HS-27A (cell line): ENCODE measurements around the gene OR8G5.
"Not testable (repeated sequence)": the region's sequence is repeated elsewhere in the genome, so short reads cannot be mapped to it uniquely, and the experiment has no call there.

Experiments used
- DNase-seq: peaks from one replicate; pipeline ENCODE4 v3.0.0-alpha.2; 2012; ENCODE audit warnings: low read depth, missing footprints

OR8G5 gene, protein sequence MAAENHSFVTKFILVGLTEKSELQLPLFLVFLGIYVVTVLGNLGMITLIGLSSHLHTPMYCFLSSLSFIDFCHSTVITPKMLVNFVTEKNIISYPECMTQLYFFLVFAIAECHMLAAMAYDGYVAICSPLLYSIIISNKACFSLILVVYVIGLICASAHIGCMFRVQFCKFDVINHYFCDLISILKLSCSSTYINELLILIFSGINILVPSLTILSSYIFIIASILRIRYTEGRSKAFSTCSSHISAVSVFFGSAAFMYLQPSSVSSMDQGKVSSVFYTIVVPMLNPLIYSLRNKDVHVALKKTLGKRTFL

DNA sequence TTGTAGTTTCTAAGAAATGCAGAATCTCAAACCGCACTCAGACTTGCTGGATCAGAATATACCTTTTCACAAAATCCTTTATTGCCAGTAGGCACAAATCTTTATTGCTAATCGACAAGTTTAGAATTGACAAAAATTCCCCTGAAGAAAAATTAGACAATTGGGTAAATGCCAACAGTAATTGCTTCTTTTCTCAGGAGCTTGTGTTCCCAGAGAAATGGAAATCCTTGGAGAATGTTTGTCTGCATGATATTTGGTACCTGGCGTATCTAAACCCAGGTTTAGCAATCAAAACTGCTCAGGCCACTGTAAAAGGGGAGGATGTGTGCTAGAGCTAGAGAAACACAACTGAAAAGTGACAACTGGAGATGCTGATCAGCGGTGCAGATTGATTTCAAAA lies at the start of gene OR8G5:
TSS of gene OR8G5 (plus strand) at position 301 of the 400 bp plus-strand sequence. CDS start 8,556 bp downstream, outside the sequence.
- DNase-seq: no peak

DNA sequence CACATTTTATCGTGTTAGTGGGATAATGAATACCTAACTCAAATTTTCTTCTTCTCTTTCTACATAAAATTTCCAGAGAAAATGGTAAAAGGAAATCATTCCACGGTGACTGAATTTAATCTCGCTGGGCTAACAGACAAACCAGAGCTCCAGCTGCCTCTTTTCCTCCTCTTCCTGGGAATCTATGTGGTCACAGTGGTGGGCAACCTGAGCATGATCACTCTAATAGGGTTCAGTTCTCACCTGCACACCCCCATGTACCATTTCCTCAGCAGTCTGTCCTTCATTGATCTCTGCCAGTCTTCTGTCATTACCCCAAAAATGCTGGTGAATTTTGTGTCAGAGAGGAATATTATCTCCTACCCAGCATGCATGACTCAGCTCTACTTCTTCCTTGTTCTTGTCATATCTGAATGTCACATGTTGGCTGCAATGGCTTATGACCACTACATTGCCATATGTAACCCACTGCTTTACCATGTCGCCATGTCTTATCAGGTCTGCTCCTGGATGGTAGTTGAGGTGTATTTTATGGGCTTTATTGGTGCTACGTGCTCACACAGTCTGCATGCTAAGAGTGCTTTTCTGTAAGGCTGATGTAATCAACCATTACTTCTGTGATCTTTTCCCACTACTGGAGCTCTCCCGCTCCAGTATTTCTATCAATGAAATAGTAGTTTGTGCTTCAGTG lies 48.9 kb upstream of the OR8G5 start:
- DNase-seq: no peak

DNA sequence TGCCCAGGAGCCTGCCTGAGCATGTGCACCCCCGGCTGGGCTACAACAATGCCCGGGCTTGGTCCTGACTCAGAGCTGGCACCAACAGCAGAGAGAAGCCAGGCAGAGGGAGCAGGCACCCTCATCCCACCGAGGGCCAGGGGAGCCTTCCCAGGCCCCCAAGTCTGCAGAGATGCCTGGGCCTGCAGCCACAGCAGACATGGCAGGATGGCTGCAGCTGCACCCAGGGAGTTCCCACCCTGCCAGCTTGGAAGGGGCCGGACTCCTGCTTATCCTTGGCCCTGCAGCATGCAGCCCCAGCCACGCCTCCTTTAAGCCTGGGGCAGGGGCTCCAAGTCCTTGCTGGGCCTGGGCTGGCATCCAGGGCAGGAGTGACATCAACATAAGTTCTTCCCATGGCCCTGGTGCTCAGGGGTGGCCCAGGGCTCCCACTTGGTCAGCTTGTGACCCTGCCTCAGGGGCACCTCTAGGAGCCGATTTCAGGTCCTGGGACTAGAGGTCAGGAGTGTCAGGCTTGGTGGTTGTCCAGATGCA lies 46.3 kb upstream of the OR8G5 start:
- DNase-seq: no peak

DNA sequence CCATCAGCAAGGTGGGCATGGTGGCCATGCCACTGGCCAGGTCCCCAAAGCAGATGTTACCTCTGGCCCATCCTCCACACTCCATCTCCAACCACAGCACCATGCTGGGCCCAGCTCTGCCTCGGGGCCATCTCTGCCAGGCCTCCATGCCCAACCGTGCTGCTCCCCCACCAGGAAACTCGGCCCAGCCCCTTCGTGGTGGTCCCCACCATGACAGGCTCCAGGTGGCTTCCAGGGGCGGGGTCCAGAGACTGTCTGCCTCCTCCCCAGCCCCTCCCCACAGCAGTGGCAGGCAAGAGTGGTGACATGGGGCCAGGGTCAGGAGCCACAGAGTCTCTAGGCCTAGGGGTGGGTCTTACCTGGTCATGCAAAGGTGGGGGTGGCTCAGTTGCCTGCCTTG lies 45.8 kb upstream of the OR8G5 start:
- no peak for DNase-seq

DNA sequence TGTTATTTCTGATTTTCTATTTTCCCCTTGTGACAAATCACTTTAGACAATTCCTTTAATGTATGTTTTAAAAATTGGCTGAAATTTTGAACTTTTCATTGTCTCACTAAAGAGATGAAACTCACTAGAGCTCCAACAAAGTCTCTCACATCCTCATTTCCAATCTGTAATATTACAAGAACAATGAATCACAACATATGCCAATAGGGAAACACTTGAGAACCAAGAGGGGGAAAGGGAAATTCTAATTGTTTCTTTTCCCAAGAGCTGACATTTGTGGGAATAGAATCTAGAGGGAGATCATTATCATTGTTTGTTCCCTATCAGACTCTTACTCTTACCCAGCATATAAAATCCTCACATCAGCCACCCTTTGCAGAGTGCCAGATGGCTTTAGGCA lies 44.9 kb upstream of the OR8G5 start:
- DNase-seq: no peak

DNA sequence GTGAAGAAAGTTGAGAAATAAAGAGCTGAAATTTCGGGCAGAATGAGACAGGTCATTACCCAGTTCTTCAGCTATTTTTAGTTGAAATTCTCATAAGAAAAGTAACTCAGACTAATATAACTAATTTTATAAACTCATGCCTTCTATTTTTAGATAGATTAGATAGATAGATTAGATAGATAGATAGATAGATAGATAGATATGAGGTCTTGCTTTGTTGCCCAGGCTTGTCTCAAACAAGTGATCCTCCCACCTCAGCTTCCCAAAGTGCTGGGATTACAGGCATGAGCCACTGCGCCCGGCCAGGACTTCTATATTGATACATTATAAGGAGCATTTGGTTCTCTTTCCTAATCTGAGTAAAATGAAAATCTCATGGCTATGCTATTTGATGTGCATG lies 42.1 kb upstream of the OR8G5 start:
- DNase-seq: no peak

DNA sequence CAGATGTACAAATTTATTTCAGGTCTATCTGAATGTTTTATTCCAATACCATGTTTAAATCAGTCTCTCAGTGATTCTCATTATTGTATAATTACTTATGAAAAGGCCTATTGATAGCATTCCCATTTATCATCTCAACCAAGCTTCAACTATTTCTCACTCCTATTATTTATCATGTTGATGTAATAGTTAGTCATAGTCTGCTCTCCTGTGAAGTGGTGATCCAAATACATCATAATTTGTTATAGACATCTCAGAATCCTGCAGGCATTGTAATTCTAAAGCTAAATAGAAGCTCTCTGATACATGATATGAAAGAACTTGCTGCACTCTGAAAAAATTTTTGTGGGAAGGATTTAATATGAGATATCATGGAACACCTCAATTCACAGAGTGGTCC lies 37.0 kb upstream of the OR8G5 start:
- DNase-seq: no peak

DNA sequence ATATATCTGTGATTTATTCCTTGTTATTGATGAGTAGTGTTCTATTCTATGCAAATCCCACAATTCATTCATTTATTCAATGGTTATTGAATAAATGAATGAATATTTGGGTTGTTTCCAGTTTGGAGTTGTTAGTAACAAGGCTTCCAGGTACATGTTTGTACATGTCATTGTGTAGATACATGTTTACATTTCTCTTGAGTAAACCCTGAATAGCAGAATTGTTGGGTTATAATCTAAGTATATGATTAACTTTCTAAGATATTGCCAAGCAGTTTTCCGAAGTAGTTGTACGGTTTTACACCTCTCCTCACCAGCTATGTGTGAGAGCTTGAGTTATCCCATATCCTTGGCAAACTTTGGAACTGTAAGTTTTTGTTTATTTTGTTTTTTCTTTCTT lies 33.8 kb upstream of the OR8G5 start:
- no peak for DNase-seq

DNA sequence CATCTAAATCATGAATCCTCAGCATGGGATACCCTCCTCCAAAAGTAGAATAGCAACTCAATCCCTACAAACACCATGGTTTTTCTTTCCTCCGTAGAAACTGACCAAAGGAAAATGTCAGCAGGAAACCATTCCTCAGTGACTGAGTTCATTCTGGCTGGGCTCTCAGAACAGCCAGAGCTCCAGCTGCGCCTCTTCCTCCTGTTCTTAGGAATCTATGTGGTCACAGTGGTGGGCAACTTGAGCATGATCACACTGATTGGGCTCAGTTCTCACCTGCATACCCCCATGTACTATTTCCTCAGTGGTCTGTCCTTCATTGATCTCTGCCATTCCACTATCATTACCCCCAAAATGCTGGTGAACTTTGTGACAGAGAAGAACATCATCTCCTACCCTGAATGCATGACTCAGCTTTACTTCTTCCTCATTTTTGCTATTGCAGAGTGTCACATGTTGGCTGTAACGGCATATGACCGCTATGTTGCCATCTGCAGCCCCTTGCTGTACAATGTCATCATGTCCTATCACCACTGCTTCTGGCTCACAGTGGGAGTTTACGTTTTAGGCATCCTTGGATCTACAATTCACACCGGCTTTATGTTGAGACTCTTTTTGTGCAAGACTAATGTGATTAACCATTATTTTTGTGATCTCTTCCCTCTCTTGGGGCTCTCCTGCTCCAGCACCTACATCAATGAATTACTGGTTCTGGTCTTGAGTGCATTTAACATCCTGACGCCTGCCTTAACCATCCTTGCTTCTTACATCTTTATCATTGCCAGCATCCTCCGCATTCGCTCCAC lies 31.4 kb upstream of the OR8G5 start:
- not testable (repeated sequence) for DNase-seq

DNA sequence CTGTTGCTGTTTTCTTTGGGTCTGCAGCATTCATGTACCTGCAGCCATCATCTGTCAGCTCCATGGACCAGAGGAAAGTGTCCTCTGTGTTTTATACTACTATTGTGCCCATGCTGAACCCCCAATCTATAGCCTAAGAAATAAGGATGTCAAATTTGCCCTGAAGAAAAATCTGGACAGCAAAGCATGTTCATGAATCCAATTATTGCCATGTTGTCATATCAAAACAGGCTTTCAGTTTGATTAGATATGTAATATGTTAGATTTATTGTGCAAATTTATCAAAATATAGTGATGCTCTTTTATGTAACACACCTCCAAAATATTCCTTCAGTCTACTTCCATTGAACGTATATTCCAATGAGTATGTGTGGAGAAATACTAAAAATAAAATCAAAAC lies 30.7 kb upstream of the OR8G5 start:
- DNase-seq: no peak

DNA sequence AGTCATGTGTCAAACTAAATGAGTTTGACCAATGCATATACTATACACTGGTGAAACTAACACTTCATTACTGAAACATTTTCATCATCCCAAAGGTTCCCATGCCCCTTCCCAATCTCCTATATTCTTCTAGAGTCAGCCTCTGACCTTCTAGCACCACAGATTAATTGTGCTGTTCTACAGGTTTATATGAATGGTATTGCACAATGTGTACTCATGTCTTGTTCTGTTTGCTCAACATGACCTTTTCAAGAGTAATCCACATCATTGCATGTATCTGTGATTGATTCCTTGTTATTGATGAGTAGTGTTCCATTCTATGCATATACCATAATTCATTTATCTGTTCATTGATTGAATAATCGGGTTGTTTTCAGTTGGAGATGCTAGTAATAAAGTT lies 22.8 kb upstream of the OR8G5 start:
- no peak for DNase-seq

DNA sequence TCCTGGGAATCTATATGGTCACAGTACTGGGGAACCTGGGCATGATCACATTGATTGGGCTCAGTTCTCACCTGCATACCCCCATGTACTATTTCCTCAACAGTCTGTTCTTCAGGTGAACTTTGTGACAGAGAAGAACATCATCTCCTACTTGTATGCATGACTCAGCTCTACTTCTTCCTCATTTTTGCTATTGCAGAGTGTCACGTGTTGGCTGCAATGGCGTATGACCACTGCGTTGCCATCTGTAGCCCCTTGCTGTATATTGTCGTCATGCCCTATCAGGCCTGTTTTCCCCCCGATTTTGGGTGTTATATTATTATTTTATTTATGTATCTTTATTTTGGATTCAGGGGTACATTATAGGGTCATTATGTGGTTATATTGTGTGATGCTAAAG lies 17.7 kb upstream of the OR8G5 start:
- DNase-seq: no peak

DNA sequence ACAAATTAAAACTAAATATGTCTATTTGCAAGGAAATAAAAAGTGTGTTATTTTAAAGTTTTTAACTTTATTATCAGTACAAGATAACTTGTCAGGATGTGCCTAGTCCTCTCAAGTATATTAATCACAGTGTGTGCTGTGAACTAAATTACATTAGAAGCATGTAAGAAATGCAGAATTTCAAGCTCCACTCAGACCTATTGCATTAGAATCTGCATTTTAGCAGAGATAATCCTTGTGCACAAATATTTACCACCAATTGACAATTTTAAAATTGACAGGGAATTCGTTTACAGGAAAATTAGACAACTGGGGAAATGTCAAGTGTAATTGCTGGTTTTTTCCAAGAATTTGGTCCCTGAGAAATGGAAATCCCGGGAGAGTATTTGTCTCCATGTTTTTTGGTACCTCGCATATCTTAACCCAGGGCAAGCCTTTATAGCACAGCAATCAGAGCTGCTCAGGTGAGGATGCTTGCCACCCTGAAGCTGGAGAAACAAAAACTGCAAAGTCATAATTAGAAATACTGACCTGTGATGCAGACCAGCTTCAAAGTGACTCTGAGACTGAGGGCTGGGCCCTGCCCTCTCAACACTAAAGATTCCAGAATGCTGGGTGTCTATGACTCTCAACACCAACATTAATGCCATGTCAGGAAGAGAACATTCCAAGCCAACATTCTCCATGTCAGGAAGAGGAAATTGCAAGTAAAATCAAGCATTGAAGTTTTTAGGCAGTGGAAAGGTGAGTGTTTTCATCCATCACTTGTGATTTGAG lies 15.4 kb upstream of the OR8G5 start, which contains the start of gene OR8G1:
TSS of gene OR8G1 (plus strand) at position 475 of the 777 bp plus-strand sequence. CDS start 8,581 bp downstream, outside the sequence.
- no peak for DNase-seq

DNA sequence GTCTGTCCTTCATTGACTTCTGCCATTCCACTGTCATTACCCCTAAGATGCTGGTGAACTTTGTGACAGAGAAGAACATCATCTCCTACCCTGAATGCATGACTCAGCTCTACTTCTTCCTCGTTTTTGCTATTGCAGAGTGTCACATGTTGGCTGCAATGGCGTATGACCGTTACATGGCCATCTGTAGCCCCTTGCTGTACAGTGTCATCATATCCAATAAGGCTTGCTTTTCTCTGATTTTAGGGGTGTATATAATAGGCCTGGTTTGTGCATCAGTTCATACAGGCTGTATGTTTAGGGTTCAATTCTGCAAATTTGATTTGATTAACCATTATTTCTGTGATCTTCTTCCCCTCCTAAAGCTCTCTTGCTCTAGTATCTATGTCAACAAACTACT lies 6.3 kb upstream of the OR8G5 start:
- DNase-seq: not testable (repeated sequence)

DNA sequence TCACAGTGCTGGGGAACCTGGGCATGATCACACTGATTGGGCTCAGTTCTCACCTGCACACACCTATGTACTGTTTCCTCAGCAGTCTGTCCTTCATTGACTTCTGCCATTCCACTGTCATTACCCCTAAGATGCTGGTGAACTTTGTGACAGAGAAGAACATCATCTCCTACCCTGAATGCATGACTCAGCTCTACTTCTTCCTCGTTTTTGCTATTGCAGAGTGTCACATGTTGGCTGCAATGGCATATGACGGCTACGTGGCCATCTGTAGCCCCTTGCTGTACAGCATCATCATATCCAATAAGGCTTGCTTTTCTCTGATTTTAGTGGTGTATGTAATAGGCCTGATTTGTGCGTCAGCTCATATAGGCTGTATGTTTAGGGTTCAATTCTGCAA lies 8.9 kb downstream of the OR8G5 start:
- not testable (repeated sequence) for DNase-seq

DNA sequence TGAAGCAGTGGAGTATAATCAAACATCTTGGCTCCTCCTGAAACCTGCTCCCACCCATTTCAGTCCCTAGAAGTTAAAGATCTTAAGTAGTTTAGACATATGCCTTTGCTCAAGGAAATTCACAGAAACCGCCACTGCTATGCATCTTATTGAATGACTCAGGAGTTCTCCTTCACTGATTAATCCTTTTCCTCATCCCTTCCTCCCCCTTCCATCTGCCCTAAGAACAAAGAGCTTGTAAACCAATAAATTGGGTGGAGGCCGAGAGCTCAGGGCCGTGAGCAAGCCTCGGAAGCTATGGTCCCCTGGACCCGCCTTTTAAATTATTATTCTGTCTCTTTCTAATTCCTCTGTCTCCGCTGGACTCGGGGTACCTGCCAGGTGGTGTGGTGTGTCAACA lies 14.7 kb downstream of the OR8G5 start:
- not testable (repeated sequence) for DNase-seq

DNA sequence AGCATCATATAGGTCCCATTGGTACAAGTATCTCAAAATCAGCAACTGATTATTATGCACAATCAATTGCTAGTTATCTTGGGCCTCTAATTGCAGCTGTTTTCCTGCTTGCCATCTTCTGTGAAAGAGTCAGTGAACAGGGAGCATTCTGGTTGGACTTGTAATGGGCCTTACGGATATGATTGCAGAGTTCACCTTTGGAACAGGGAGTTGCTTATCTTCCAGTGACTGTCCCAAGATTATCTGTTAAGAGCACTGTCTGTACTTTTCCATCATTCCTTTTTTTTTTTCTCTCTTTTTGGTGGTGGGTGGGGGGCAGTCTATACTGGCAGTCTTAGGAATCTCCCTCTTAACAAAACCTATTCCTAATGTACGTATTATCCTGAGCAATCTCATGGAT lies 17.8 kb downstream of the OR8G5 start:
- DNase-seq: no peak

DNA sequence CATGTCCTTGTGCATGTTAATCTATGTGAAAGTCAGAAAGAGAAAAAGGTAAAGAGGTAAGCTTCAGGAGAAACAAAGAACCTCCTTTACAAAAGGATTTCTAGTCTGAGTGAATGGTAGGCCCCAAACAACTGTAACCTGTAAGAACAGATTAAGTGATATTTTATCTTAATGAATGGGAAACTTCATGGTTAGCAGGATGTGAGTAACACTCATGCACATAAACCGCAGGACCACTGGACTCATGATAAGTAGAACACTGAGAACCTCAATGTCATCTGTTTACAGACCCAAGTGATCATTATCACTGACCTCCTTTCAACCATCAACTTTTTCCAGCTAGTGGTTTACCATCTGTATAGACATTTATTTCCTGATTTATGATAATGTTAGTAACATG lies 19.9 kb downstream of the OR8G5 start:
- no peak for DNase-seq

DNA sequence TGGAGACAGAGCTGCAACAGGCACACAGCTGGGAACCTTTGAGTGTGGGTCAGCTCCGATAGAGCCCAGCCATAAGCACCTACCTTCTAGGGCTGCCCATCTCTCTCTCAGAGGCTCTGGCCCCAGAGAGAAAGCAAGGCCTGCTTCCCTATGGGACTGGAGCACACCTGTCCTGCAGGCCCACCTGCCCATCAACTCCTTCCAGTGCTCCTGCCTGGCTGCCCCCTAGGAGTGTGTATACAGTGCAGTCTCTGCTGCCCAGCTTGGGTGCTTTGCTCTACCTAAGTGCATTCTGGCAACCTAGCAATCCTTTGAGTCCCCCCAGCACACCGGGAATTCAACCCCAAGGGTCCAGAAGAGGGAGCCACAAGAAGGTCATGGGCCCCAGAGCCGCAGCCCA lies 21.0 kb downstream of the OR8G5 start:
- DNase-seq: no peak

DNA sequence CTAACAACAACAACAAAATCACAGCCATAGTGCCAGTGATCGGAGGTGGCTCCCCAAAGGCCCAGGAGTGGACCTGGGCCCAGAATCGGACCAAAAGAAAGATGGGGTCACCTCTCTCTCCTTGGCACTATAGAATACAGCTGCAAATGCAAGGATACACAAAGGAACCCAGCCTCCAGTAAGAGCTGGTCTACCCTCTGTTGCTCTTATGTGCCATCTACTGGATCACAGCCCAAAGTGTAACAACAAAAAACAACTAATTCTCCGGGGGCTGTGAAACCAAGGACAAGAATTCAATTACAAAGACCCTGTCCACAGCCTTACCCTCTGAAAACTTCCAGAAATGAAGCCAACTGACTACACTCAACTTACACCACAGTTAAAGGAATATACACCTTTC lies 21.6 kb downstream of the OR8G5 start:
- no peak for DNase-seq

DNA sequence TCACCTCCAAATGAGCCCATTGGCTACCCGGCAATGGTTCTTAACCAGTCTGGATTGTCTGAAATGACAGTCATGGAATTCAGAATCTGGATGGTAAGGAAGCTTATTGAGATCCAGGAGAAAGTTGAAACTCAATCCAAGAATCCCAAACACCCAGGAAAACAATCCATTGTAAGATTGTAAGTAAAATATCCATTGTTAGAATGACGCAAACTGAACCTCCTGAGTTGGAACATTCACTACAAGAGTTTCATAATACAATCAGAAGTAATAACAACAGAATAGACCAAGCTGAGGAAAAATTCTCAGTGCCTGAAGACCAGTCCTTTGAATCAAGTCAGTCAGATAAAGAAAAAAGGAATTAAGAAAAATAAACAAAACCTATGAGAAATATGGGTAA lies 22.1 kb downstream of the OR8G5 start:
- DNase-seq: no peak
